Activated T-helper 17 cell treated with anti-CD3 and anti-CD28 coated beads, Interleukin-2, amount 50 U/mL, for 72 hours (primary cell): ENCODE measurements around the gene ABL2. TPM values are rescaled to one million over a fixed set of nuclear protein-coding genes. Genes with fewer than 3 reads are reported as not detected.

Source experiments
- ATAC-seq: fragments of 150-1000 bp; cut with Tn5 transposase; replicated peaks from 2 replicates; pipeline ENCODE4 v1.10.0; 2021; ENCODE audit warnings: mild to moderate bottlenecking, moderate library complexity
- H3K27ac Mint-ChIP-seq: one replicate; pipeline ENCODE4 v1.8.0; 2022; ENCODE audit warnings: mixed read lengths
- H3K27me3 Mint-ChIP-seq: one replicate; pipeline ENCODE4 v1.8.0; 2022; ENCODE audit warnings: mixed read lengths
- H3K36me3 Mint-ChIP-seq: one replicate; pipeline ENCODE4 v1.8.0; 2022; ENCODE audit warnings: low read depth, mild to moderate bottlenecking, mixed read lengths
- H3K4me1 Mint-ChIP-seq: one replicate; pipeline ENCODE4 v1.8.0; 2022; ENCODE audit warnings: mixed read lengths
- H3K4me3 Mint-ChIP-seq: one replicate; pipeline ENCODE4 v1.8.0; 2022; ENCODE audit warnings: mild to moderate bottlenecking, mixed read lengths
- H3K9me3 Mint-ChIP-seq: one replicate; pipeline ENCODE4 v1.8.0; 2022; ENCODE audit warnings: mixed read lengths
- total RNA-seq, 2 donors: library from RNA; stranded (reverse); gene quantifications; one replicate each; pipeline ENCODE4 v1.2.3, GENCODE V29; 2022

ABL2 gene
- total RNA-seq, 2 donors from 2014 or later: 5.2 to 8.2 TPM

- no peaks in the 10 kb centered on the region for H3K27me3 Mint-ChIP-seq
- H3K4me1 Mint-ChIP-seq: no peaks in the 10 kb centered on the region
- H3K36me3 Mint-ChIP-seq: no peaks in the 10 kb centered on the region
- H3K9me3 Mint-ChIP-seq: no peaks in the 10 kb centered on the region
- peak; percentile 23 for ATAC-seq
- no peak overlapping the region for H3K4me3 Mint-ChIP-seq
- H3K27ac Mint-ChIP-seq: no peak overlapping the region
Measured at GRCh38 chr1:179169616-179170467, 59.6 kb downstream of the ABL2 start.

GRCh38 chr1:179168536-179168935, 60.9 kb downstream of the ABL2 start:
- Mint-ChIP-seq H3K4me3 (no peak overlapping the region), H3K36me3 (no peaks in the 10 kb centered on the region), H3K9me3 (no peaks in the 10 kb centered on the region), H3K4me1 (no peaks in the 10 kb centered on the region), H3K27me3 (no peaks in the 10 kb centered on the region), H3K27ac (no peak overlapping the region)
- ATAC-seq: no peak

- Mint-ChIP-seq H3K27me3 (no peaks in the 10 kb centered on the region), H3K27ac (no peak overlapping the region), H3K36me3 (no peaks in the 10 kb centered on the region), H3K4me1 (no peaks in the 10 kb centered on the region), H3K9me3 (no peaks in the 10 kb centered on the region), H3K4me3 (no peak overlapping the region)
- no peak for ATAC-seq
Measured at GRCh38 chr1:179167955-179168354, 61.5 kb downstream of the ABL2 start.

DNA sequence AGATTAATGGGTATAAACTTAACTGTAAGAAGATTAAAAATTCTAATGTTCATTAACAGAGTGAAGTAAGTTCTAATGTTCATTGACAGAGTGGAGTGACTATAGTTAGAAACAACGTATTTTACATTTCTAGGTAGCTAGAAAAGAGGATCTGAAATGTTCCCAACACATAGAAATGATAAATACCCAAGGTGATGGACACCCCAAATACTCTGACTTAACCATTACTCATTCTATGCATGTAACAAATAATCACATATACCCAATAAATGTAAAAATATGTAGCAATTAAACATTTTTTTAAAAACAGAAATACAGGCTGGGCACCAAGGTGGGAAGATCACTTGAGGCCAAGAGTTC, 62.1 kb downstream of the ABL2 start:
- H3K27ac Mint-ChIP-seq: no peak overlapping the region
- no peak for ATAC-seq
- no peaks in the 10 kb centered on the region for H3K27me3 Mint-ChIP-seq
- no peak overlapping the region for H3K4me3 Mint-ChIP-seq
- no peaks in the 10 kb centered on the region for H3K4me1 Mint-ChIP-seq
- H3K36me3 Mint-ChIP-seq: no peaks in the 10 kb centered on the region
- no peaks in the 10 kb centered on the region for H3K9me3 Mint-ChIP-seq

- H3K9me3 Mint-ChIP-seq: no peaks in the 10 kb centered on the region
- H3K27me3 Mint-ChIP-seq: no peaks in the 10 kb centered on the region
- no peaks in the 10 kb centered on the region for H3K4me1 Mint-ChIP-seq
- no peaks in the 10 kb centered on the region for H3K36me3 Mint-ChIP-seq
- H3K27ac Mint-ChIP-seq: no peak overlapping the region
- no peak overlapping the region for H3K4me3 Mint-ChIP-seq
- no peak for ATAC-seq
Measured at GRCh38 chr1:179166663-179167417, 62.6 kb downstream of the ABL2 start.

DNA sequence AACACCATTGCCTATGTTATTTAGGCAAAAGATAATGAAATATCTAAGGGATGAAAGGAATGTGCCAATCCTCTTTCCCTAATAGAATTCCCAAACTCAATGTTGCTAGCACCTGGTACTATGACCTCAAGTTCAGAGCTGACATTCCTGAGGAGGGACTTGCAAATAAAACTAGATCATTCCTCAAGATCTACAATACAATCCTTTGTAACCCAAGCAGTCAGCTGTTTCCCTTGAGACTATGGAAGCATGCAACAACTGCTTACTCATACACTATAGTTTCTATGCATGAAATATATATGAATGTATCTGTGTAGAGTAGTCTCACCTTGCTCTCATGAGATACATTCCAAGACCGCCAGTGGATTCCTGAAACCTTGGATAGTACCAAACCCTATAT, 65.0 kb downstream of the ABL2 start:
- ATAC-seq: no peak
- Mint-ChIP-seq H3K36me3 (no peaks in the 10 kb centered on the region), H3K27ac (no peak overlapping the region), H3K4me3 (no peak overlapping the region), H3K4me1 (no peaks in the 10 kb centered on the region), H3K27me3 (no peaks in the 10 kb centered on the region), H3K9me3 (no peaks in the 10 kb centered on the region)

GRCh38 chr1:179156708-179157107, 72.8 kb downstream of the ABL2 start:
- H3K4me3 Mint-ChIP-seq: no peak overlapping the region

DNA sequence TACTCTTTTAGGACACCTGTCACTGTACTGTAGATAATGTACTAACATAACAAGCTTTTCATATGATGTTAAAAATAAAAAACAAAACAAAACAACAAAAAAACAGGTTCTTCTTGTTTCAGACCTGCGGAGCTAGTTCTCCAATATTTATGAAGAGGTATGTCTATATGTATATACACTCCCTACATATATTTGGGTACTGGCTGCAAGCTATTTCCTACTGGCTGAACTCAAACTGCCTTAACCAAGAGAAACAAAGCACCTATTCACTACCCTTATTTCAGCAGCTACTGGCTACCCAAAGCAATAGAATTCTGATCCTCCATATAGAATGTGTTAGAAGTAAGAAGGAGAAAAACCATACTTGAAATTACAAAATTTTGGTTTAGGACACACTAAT, 73.5 kb downstream of the ABL2 start:
- H3K4me3 Mint-ChIP-seq: no peak overlapping the region
- H3K36me3 Mint-ChIP-seq: no peaks in the 10 kb centered on the region
- no peaks in the 10 kb centered on the region for H3K9me3 Mint-ChIP-seq
- H3K27ac Mint-ChIP-seq: no peak overlapping the region
- H3K4me1 Mint-ChIP-seq: peaks cover 6% of the 10 kb centered on the region
- no peaks in the 10 kb centered on the region for H3K27me3 Mint-ChIP-seq
- ATAC-seq: no peak

More at GRCh38 chr1:179156708-179157107, 72.8 kb downstream of the ABL2 start:
- no peak overlapping the region for H3K27ac Mint-ChIP-seq
- H3K9me3 Mint-ChIP-seq: no peaks in the 10 kb centered on the region
- no peaks in the 10 kb centered on the region for H3K27me3 Mint-ChIP-seq
- no peaks in the 10 kb centered on the region for H3K36me3 Mint-ChIP-seq
- ATAC-seq: no peak
- H3K4me1 Mint-ChIP-seq: peaks cover 6% of the 10 kb centered on the region

- H3K4me1 Mint-ChIP-seq: peaks cover 6% of the 10 kb centered on the region
- H3K27me3 Mint-ChIP-seq: no peaks in the 10 kb centered on the region
- no peak overlapping the region for H3K27ac Mint-ChIP-seq
- H3K36me3 Mint-ChIP-seq: no peaks in the 10 kb centered on the region
- H3K4me3 Mint-ChIP-seq: no peak overlapping the region
- ATAC-seq: no peak
- H3K9me3 Mint-ChIP-seq: no peaks in the 10 kb centered on the region
Measured at GRCh38 chr1:179155615-179156014, 73.9 kb downstream of the ABL2 start.

- no peak overlapping the region for H3K27ac Mint-ChIP-seq
- H3K9me3 Mint-ChIP-seq: no peaks in the 10 kb centered on the region
- H3K4me1 Mint-ChIP-seq: peaks cover 6% of the 10 kb centered on the region
- H3K27me3 Mint-ChIP-seq: no peaks in the 10 kb centered on the region
- H3K36me3 Mint-ChIP-seq: no peaks in the 10 kb centered on the region
- ATAC-seq: no peak
- no peak overlapping the region for H3K4me3 Mint-ChIP-seq
Measured at GRCh38 chr1:179154437-179154836, 75.0 kb downstream of the ABL2 start.

DNA sequence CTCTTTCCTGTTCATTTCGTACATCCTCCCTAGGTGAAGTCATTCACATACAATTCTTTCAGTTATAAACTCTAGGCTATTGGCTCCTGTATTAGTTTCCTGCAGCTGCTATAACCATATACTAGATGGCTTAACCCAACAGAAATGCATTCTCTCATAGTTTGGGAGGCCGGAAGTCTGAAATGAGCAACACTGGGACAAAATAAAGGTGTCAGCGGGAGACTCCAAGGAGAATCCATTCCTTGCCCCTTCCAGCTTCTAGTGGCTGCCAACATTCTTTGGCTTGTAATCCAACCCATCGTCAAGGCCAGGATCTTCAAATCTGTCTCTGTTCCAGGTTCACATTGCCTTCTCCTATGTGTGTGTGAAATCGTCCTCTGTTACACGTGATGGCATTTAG, 76.3 kb downstream of the ABL2 start:
- no peaks in the 10 kb centered on the region for H3K9me3 Mint-ChIP-seq
- no peak overlapping the region for H3K4me3 Mint-ChIP-seq
- no peak overlapping the region for H3K27ac Mint-ChIP-seq
- no peaks in the 10 kb centered on the region for H3K36me3 Mint-ChIP-seq
- H3K4me1 Mint-ChIP-seq: peaks cover 6% of the 10 kb centered on the region
- no peak for ATAC-seq
- H3K27me3 Mint-ChIP-seq: no peaks in the 10 kb centered on the region

- Mint-ChIP-seq H3K27ac (no peak overlapping the region), H3K4me3 (no peak overlapping the region), H3K4me1 (peaks cover 6% of the 10 kb centered on the region), H3K9me3 (no peaks in the 10 kb centered on the region), H3K36me3 (no peaks in the 10 kb centered on the region), H3K27me3 (no peaks in the 10 kb centered on the region)
- no peak for ATAC-seq
Measured at GRCh38 chr1:179151908-179152682, 77.4 kb downstream of the ABL2 start.

DNA sequence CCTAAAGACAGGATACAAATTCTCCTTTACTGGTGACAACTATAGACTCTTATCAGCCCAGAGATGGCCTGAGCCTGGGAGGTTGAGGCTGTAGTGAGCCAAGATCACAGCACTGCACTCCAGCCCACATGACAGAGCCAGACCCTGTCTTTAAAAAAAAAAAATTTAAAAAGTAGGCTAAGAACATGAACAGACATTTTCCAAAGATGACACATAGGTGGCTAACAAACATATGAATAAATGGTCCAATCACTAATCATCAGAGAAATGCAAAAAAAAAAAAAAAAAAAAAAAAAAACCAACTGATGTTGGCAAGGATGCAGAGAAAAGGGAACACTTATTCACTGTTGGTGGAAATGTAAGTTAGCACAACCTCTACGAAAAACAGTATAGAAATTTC, 82.6 kb downstream of the ABL2 start:
- ATAC-seq: no peak
- no peaks in the 10 kb centered on the region for H3K36me3 Mint-ChIP-seq
- no peak overlapping the region for H3K4me3 Mint-ChIP-seq
- H3K9me3 Mint-ChIP-seq: no peaks in the 10 kb centered on the region
- peaks cover 8% of the 10 kb centered on the region for H3K4me1 Mint-ChIP-seq
- no peak overlapping the region for H3K27ac Mint-ChIP-seq
- no peaks in the 10 kb centered on the region for H3K27me3 Mint-ChIP-seq

DNA sequence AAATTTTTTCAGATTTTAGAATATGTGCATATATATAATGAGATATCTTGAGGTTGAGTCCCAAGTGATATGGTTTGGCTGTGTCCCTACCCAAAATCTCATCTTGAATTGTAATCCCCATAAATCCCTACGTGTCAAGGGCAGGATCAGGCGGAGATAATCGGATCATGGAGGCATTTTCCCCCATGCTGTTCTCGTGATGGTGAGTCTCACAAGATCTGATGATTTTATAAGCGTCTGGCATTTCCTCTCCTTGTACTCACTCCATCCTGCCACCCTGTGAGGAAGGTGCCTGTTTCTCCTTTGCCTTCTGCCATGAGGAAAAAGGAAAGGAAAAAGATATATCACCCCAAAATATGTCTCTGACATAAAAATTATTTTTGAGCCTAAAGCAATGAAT, 83.0 kb downstream of the ABL2 start:
- H3K27ac Mint-ChIP-seq: no peak overlapping the region
- no peak for ATAC-seq
- peaks cover 13% of the 10 kb centered on the region for H3K4me1 Mint-ChIP-seq
- no peaks in the 10 kb centered on the region for H3K9me3 Mint-ChIP-seq
- H3K27me3 Mint-ChIP-seq: no peaks in the 10 kb centered on the region
- no peaks in the 10 kb centered on the region for H3K36me3 Mint-ChIP-seq
- H3K4me3 Mint-ChIP-seq: no peak overlapping the region
